Right cardiac atrium (tissue), 5 donors: ENCODE data around the gene MDM4. TPM values are rescaled to one million over a fixed set of nuclear protein-coding genes. Genes with fewer than 3 reads are reported as not detected.

Source experiments
- ATAC-seq, 2 donors: fragments of 200-7000 bp; cut with Tn5 transposase; one replicate each; pipeline versions ENCODE4 v1.8.0 to v1.9.1; 2020; ENCODE audit warnings: moderate library complexity in 2 of 2, mild to moderate bottlenecking in 1 of 2
- DNase-seq, 3 donors: peaks; one replicate each; pipeline ENCODE4 v3.0.0-alpha.2; 2020
- H3K27ac ChIP-seq: one replicate; pipeline ENCODE4 v1.5.1; 2013; ENCODE audit warnings: mild to moderate bottlenecking, low read length, control low read depth, moderate library complexity
- H3K27me3 ChIP-seq: one replicate; pipeline ENCODE4 v1.6.1; 2013; ENCODE audit not compliant: control insufficient read depth, insufficient read depth
- H3K4me1 ChIP-seq: one replicate; pipeline ENCODE4 v1.6.1; 2013; ENCODE audit warnings: low read length; ENCODE audit not compliant: control insufficient read depth, insufficient read depth
- H3K4me3 ChIP-seq: one replicate; pipeline ENCODE4 v1.5.1; 2013; ENCODE audit warnings: low read length, control low read depth
- H3K9me3 ChIP-seq: one replicate; pipeline ENCODE4 v1.6.1; 2013; ENCODE audit warnings: low read length; ENCODE audit not compliant: control insufficient read depth
- WGBS: extraction: QIAGEN DNeasy Blood & Tissue Kit; methylation state at CpG from one replicate; pipeline ENCODE4 v1.1.7; 2013; 5-methylcytosine and 5-hydroxymethylcytosine counted together
- intact Hi-C, 4 donors: fragments of 100-400 bp; cut with DNase I; formaldehyde crosslinking; loops; one replicate each; pipeline versions ENCODE4 v1.11.0 to v1.14.0; 2022 to 2023
- polyA plus RNA-seq: library from polyadenylated mRNA; stranded (reverse); fragments of 200-250 nt; gene quantifications from one replicate; pipeline ENCODE4 v1.2.3, GENCODE V29; 2013
- total RNA-seq, 4 donors: library from RNA; stranded (reverse); fragmentation: NEBNext Ultra II Directional; extraction: Animal tissue kit (Norgen Biotek cat#: 25700); gene quantifications; one replicate each; pipeline ENCODE4 v1.2.1, GENCODE V29; 2021
- donor health status: healthy with polysubstance abuse.
- donor health status: DM: no; HTN: yes; CAD: no.
- donor health status: DM: no; HTN: no; CAD: no.
- donor health status: DM: no; HTN: yes; CAD: no; lungs with severe emphysema.
- donor health status: DM: yes; HTN: yes; CAD: no.

Gene MDM4
- total and polyA plus RNA-seq, 5 donors = 10.5 to 48.2 (median 34.5) TPM

- H3K9me3 ChIP-seq = no peaks in the 10 kb centered on the region
- peaks cover 4% of the 10 kb centered on the region for H3K4me1 ChIP-seq
- ATAC-seq (peak; percentile 82 to 89), DNase-seq (peak; percentile 86 to 92 (median 91))
- peak overlapping the region; percentile 59 for H3K27ac ChIP-seq
- intact Hi-C loops = loop anchor here in 1 of 4 donors (5.0 kb wide), 1 partner anchor 41 kb away; no protein-coding TSS in a partner anchor
- H3K4me3 ChIP-seq = peak overlapping the region; percentile 72
- H3K27me3 ChIP-seq = no peaks in the 10 kb centered on the region
- WGBS = 9% methylated on average over 15 of the region's 15 CpGs
Measured at GRCh38 chr1:204493145-204493983, 22.8 kb upstream of the MDM4 start.

GRCh38 chr1:204493984-204494280 lies 22.3 kb upstream of the MDM4 start:
- Histone ChIP-seq H3K27ac (peak overlapping the region; percentile 59), H3K4me3 (peak overlapping the region; percentile 72), H3K27me3 (no peaks in the 10 kb centered on the region), H3K9me3 (no peaks in the 10 kb centered on the region), H3K4me1 (peaks cover 4% of the 10 kb centered on the region)
- under 1% methylated on average over 14 of the region's 14 CpGs for WGBS
- ATAC-seq (peak; percentile 72 to 78), DNase-seq (peak; percentile 69 to 86 (median 83))
- intact Hi-C loops = loop anchor here in 2 of 4 donors (2.0 to 5.0 kb wide), 2 partner anchors 42 to 45 kb away; no protein-coding TSS in a partner anchor

GRCh38 chr1:204494281-204495077 lies 21.7 kb upstream of the MDM4 start, which contains the start of gene PIK3C2B:
Gene PIK3C2B (minus strand): TSS chr1:204494805. CDS start chr1:204469802, 25,003 bp downstream.
- Histone ChIP-seq H3K4me1 (peaks cover 4% of the 10 kb centered on the region), H3K9me3 (no peaks in the 10 kb centered on the region), H3K27me3 (no peaks in the 10 kb centered on the region), H3K27ac (peak within 1 kb of the TSS; percentile 59), H3K4me3 (peak within 1 kb of the TSS; percentile 72)
- ATAC-seq (peak; percentile 94 to 96), DNase-seq (peak; percentile 90 to 95 (median 95))
- under 1% methylated on average over 69 of the region's 69 CpGs for WGBS
- intact Hi-C loops = loop anchor here in 2 of 4 donors (2.0 to 5.0 kb wide), 3 partner anchors 32 to 46 kb away; no protein-coding TSS in a partner anchor

- Histone ChIP-seq H3K27me3 (no peaks in the 10 kb centered on the region), H3K4me3 (peak overlapping the region; percentile 72), H3K27ac (peak overlapping the region; percentile 59), H3K9me3 (no peaks in the 10 kb centered on the region), H3K4me1 (peaks cover 4% of the 10 kb centered on the region)
- ATAC-seq = no peak
- intact Hi-C loops = loop anchor here in 2 of 4 donors (2.0 to 5.0 kb wide), 2 partner anchors 33 to 46 kb away; no protein-coding TSS in a partner anchor
- WGBS = 7% methylated on average over 17 of the region's 17 CpGs
- DNase-seq = no peak
Measured at GRCh38 chr1:204495078-204495753, 21.0 kb upstream of the MDM4 start.

GRCh38 chr1:204495777-204496176 lies 20.4 kb upstream of the MDM4 start:
- no peaks in the 10 kb centered on the region for H3K27me3 ChIP-seq
- ATAC-seq (no peak), DNase-seq (no peak)
- 66% methylated on average over 5 of the region's 6 CpGs for WGBS
- H3K4me1 ChIP-seq = peaks cover 4% of the 10 kb centered on the region
- intact Hi-C loops = loop anchor here in 2 of 4 donors (2.0 to 5.0 kb wide), 2 partner anchors 33 to 47 kb away; no protein-coding TSS in a partner anchor
- no peak overlapping the region for H3K4me3 ChIP-seq
- H3K9me3 ChIP-seq = no peaks in the 10 kb centered on the region
- no peak overlapping the region for H3K27ac ChIP-seq

GRCh38 chr1:204498981-204499380 lies 17.2 kb upstream of the MDM4 start:
- ATAC-seq (no peak), DNase-seq (no peak)
- H3K4me1 ChIP-seq = no peaks in the 10 kb centered on the region
- intact Hi-C loops = loop anchor here in 1 of 4 donors (5.0 kb wide), 1 partner anchor 37 kb away; no protein-coding TSS in a partner anchor
- no peaks in the 10 kb centered on the region for H3K9me3 ChIP-seq
- no peak overlapping the region for H3K4me3 ChIP-seq
- 55% methylated on average over 3 of the region's 3 CpGs for WGBS
- no peaks in the 10 kb centered on the region for H3K27me3 ChIP-seq
- H3K27ac ChIP-seq = no peak overlapping the region

- no peak for DNase-seq
- Histone ChIP-seq H3K4me3 (no peak overlapping the region), H3K27me3 (no peaks in the 10 kb centered on the region), H3K9me3 (no peaks in the 10 kb centered on the region), H3K4me1 (no peaks in the 10 kb centered on the region), H3K27ac (no peak overlapping the region)
- whole genome bisulfite sequencing = 81% methylated on average over 7 of the region's 7 CpGs
- intact Hi-C loops = loop anchor here in 1 of 4 donors (5.0 kb wide), 3 partner anchors 37 to 67 kb away; no protein-coding TSS in a partner anchor
- ATAC-seq = no peak
Measured at GRCh38 chr1:204499511-204500468, 16.4 kb upstream of the MDM4 start.

- no peak overlapping the region for H3K4me3 ChIP-seq
- no peaks in the 10 kb centered on the region for H3K4me1 ChIP-seq
- intact Hi-C loops = loop anchor here (2.0 to 5.0 kb wide), 3 partner anchors 55 to 70 kb away; no protein-coding TSS in a partner anchor
- no peak for ATAC-seq
- H3K27me3 ChIP-seq = no peaks in the 10 kb centered on the region
- H3K27ac ChIP-seq = no peak overlapping the region
- no peak for DNase-seq
- 75% methylated on average over 6 of the region's 6 CpGs for WGBS
- no peaks in the 10 kb centered on the region for H3K9me3 ChIP-seq
Measured at GRCh38 chr1:204502241-204502640, 14.0 kb upstream of the MDM4 start.

DNA sequence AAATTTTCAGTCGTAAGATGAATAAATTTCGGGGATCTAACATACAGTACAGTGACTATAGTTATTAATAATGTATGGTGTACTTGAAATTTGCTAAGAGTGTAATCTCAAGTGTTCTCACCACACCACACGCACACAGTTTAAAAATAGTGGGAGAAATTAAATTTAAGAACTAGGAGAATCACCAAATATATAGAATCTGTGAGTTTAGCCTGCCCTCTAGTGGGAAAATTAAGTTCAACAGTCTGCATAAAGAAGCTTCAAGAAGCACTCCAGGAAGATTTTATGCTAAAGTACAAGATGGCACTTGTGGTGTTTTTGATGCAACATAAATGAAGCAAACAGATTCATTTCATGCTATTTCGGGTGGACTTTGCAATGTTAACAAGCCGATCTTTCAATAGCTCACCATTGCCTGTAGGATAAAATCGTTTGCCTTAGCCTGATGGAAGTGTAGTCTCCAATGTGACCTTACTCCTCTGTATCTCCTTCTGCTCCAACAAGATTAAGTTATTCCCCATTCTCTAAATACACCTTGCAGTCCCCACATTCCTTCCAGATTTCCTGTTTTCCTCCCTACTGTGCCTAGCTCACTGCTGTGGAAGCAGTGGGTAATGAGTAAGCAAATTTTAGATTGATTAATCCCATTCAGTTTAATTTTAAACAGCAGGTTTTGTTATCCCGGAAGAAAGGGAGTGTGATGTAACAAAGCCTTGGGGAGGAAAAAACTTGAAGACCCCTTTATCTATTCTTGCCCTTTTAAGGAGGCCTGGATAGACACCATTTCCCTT lies 12.9 kb upstream of the MDM4 start:
- no peak overlapping the region for H3K4me3 ChIP-seq
- no peak overlapping the region for H3K27ac ChIP-seq
- ATAC-seq (no peak), DNase-seq (no peak)
- no peaks in the 10 kb centered on the region for H3K9me3 ChIP-seq
- WGBS = 20% methylated on average over 7 of the region's 7 CpGs
- no peaks in the 10 kb centered on the region for H3K4me1 ChIP-seq
- no peaks in the 10 kb centered on the region for H3K27me3 ChIP-seq
- intact Hi-C loops = loop anchor here (2.0 to 5.0 kb wide), 3 partner anchors 56 to 71 kb away; no protein-coding TSS in a partner anchor
